Peyer's patch (tissue), 4 donors: ENCODE measurements around the gene PHF13.

ENCODE experiments used
- POLR2A ChIP-seq, 2 donors: fragments of 450-650 bp; IDR thresholded peaks; one replicate each; pipeline ENCODE4 v1.5.1; 2017; ENCODE audit warnings: antibody characterized with exemption in 2 of 2, mild to moderate bottlenecking in 2 of 2, moderate library complexity in 2 of 2
- TF ChIP-seq, protein P1 (sequence below), 6 experiments: fragments of 450-650 bp in 4 of 6; fragments of 200-600 bp in 2 of 6; sonication (generic) in 1 of 6; IDR thresholded peaks; one replicate each; pipeline ENCODE4 v1.5.1; 2017 to 2019; ENCODE audit warnings: antibody characterized with exemption in 6 of 6, mild to moderate bottlenecking in 3 of 6, moderate library complexity in 1 of 6

DNA sequence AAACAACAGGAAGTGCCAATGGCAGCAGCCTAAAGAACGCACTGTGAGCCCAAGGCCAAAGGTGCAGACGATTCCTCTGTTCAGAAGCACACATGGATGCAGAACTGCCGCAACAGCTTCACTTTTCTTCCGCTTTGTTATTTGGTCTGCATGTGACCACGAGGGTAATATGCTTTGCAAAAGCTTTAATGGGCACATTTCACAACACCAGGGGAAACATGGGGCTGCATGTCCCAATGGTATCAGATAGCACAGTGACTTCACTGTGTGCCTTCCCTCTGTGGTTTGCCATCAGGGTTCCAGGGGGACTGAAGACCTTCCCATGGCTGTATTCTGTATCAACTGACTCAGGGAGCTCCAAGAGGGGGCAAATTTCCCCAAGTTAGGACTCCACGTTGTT is 39.5 kb downstream of the PHF13 start:
- TF ChIP-seq, protein P1, sequence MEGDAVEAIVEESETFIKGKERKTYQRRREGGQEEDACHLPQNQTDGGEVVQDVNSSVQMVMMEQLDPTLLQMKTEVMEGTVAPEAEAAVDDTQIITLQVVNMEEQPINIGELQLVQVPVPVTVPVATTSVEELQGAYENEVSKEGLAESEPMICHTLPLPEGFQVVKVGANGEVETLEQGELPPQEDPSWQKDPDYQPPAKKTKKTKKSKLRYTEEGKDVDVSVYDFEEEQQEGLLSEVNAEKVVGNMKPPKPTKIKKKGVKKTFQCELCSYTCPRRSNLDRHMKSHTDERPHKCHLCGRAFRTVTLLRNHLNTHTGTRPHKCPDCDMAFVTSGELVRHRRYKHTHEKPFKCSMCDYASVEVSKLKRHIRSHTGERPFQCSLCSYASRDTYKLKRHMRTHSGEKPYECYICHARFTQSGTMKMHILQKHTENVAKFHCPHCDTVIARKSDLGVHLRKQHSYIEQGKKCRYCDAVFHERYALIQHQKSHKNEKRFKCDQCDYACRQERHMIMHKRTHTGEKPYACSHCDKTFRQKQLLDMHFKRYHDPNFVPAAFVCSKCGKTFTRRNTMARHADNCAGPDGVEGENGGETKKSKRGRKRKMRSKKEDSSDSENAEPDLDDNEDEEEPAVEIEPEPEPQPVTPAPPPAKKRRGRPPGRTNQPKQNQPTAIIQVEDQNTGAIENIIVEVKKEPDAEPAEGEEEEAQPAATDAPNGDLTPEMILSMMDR (IDR thresholded peaks at IDR 0.05): no peak
- TF ChIP-seq POLR2A (IDR thresholded peaks at IDR 0.05): no peak
